ENCODE data around the gene GRID1. TPM values are rescaled to one million over a fixed set of nuclear protein-coding genes. Genes with fewer than 3 reads are reported as not detected.
"Not testable (repeated sequence)": the region's sequence is repeated elsewhere in the genome, so short reads cannot be mapped to it uniquely, and the experiment has no call there.

The GRID1 gene
- total RNA-seq, 1 donor from 2014 or later, result 2.7 TPM

GRCh38 chr10:85861513-85862197, 504.9 kb downstream of the GRID1 start:
- no peak for DNase-seq

- no peak for DNase-seq
Measured at GRCh38 chr10:85859859-85860258, 506.7 kb downstream of the GRID1 start.

- DNase-seq, result no peak
Measured at GRCh38 chr10:85858776-85859515, 507.6 kb downstream of the GRID1 start.

- no peak for DNase-seq
Measured at GRCh38 chr10:85857791-85858190, 508.8 kb downstream of the GRID1 start.

GRCh38 chr10:85857305-85857704, 509.3 kb downstream of the GRID1 start:
- DNase-seq, result no peak

- DNase-seq, result no peak
Measured at GRCh38 chr10:85851934-85852333, 514.7 kb downstream of the GRID1 start.

GRCh38 chr10:85851325-85851724, 515.3 kb downstream of the GRID1 start:
- DNase-seq, result no peak

GRCh38 chr10:85850736-85851135, 515.9 kb downstream of the GRID1 start:
- DNase-seq, result no peak

- no peak for DNase-seq
Measured at GRCh38 chr10:85849315-85849714, 517.3 kb downstream of the GRID1 start.

GRCh38 chr10:85848756-85849155, 517.8 kb downstream of the GRID1 start:
- DNase-seq, result no peak

GRCh38 chr10:85847085-85847484, 519.5 kb downstream of the GRID1 start:
- DNase-seq, result no peak

- DNase-seq, result not testable (repeated sequence)
Measured at GRCh38 chr10:85838660-85839059, 527.9 kb downstream of the GRID1 start.

GRCh38 chr10:85832988-85833387, 533.6 kb downstream of the GRID1 start:
- DNase-seq, result no peak

GRCh38 chr10:85831422-85831821, 535.2 kb downstream of the GRID1 start:
- no peak for DNase-seq

GRCh38 chr10:85826377-85826776, 540.2 kb downstream of the GRID1 start:
- no peak for DNase-seq

- DNase-seq, result no peak
Measured at GRCh38 chr10:85811405-85811804, 555.2 kb downstream of the GRID1 start.

GRCh38 chr10:85810674-85811073, 555.9 kb downstream of the GRID1 start:
- no peak for DNase-seq

GRCh38 chr10:85795460-85795859, 571.1 kb downstream of the GRID1 start:
- no peak for DNase-seq

GRCh38 chr10:85794553-85794952, 572.0 kb downstream of the GRID1 start:
- no peak for DNase-seq

- DNase-seq, result no peak
Measured at GRCh38 chr10:85792533-85792858, 574.1 kb downstream of the GRID1 start.

- peak; percentile 72 for DNase-seq
Measured at GRCh38 chr10:85791818-85792532, 574.6 kb downstream of the GRID1 start.

- DNase-seq, result no peak
Measured at GRCh38 chr10:85789982-85790789, 576.4 kb downstream of the GRID1 start.

- no peak for DNase-seq
Measured at GRCh38 chr10:85789125-85789524, 577.5 kb downstream of the GRID1 start.
